Body of pancreas (tissue), 4 donors: ENCODE measurements around the gene ARHGAP22.

Source experiments
- POLR2A ChIP-seq, 3 donors: fragments of 450-650 bp; IDR thresholded peaks; one replicate each; pipeline ENCODE4 v1.6.1; 2016; ENCODE audit warnings: antibody characterized with exemption in 3 of 3, mild to moderate bottlenecking in 2 of 3
- TF ChIP-seq, protein P1 (sequence below), 7 experiments: fragments of 450-650 bp in 4 of 7; fragments of 200-600 bp in 3 of 7; sonication (generic) in 3 of 7; IDR thresholded peaks; one replicate each; pipeline ENCODE4 v1.5.1; 2016 to 2019; ENCODE audit warnings: antibody characterized with exemption in 7 of 7

DNA sequence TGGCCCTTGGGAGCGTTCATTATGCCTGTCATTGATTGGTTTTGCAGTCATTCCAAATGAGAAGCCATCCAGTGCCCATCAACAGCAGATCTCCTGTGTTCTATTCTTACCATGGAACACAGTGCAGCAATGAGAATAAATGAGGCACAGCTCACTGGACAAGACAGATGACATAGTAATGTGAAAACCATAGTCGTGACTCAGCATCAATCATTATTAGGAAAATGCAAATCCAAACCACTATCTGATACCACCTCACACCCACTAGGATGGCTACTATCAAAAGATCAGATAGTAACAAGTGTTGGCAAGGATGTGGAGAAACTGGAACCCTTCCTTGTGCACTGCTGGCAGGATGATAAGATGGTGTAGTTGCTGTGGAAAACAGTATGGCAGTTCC, 144.7 kb downstream of the ARHGAP22 start:
- TF ChIP-seq, protein P1, sequence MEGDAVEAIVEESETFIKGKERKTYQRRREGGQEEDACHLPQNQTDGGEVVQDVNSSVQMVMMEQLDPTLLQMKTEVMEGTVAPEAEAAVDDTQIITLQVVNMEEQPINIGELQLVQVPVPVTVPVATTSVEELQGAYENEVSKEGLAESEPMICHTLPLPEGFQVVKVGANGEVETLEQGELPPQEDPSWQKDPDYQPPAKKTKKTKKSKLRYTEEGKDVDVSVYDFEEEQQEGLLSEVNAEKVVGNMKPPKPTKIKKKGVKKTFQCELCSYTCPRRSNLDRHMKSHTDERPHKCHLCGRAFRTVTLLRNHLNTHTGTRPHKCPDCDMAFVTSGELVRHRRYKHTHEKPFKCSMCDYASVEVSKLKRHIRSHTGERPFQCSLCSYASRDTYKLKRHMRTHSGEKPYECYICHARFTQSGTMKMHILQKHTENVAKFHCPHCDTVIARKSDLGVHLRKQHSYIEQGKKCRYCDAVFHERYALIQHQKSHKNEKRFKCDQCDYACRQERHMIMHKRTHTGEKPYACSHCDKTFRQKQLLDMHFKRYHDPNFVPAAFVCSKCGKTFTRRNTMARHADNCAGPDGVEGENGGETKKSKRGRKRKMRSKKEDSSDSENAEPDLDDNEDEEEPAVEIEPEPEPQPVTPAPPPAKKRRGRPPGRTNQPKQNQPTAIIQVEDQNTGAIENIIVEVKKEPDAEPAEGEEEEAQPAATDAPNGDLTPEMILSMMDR (IDR thresholded peaks at IDR 0.05) = no peak
- TF ChIP-seq POLR2A (IDR thresholded peaks at IDR 0.05) = no peak
